ENCODE measurements around the gene DYNLRB1.

DYNLRB1 gene

GRCh38 chr20:34559311-34560140 lies 43.3 kb downstream of the DYNLRB1 start:
- DNase-seq: no peak

GRCh38 chr20:34560141-34560523 lies 43.9 kb downstream of the DYNLRB1 start:
- DNase-seq: no peak

- DNase-seq: no peak
These were observed 44.4 kb downstream of the DYNLRB1 start for GRCh38 chr20:34560614-34561013.

- no peak for DNase-seq
These were observed 45.4 kb downstream of the DYNLRB1 start for GRCh38 chr20:34561661-34562060.

GRCh38 chr20:34562641-34563040 lies 46.4 kb downstream of the DYNLRB1 start:
- no peak for DNase-seq

GRCh38 chr20:34564833-34565232 lies 48.6 kb downstream of the DYNLRB1 start:
- DNase-seq: no peak

GRCh38 chr20:34566978-34567891 lies 51.0 kb downstream of the DYNLRB1 start:
- no peak for DNase-seq

- no peak for DNase-seq
These were observed 52.0 kb downstream of the DYNLRB1 start for GRCh38 chr20:34567892-34568865.

GRCh38 chr20:34569598-34569997 lies 53.4 kb downstream of the DYNLRB1 start:
- no peak for DNase-seq

GRCh38 chr20:34570859-34571306 lies 54.7 kb downstream of the DYNLRB1 start:
- no peak for DNase-seq

GRCh38 chr20:34571753-34572152 lies 55.5 kb downstream of the DYNLRB1 start:
- DNase-seq: no peak

GRCh38 chr20:34573541-34574300 lies 57.5 kb downstream of the DYNLRB1 start:
- no peak for DNase-seq

- DNase-seq: no peak
These were observed 58.2 kb downstream of the DYNLRB1 start for GRCh38 chr20:34574426-34574825.

GRCh38 chr20:34574861-34575260 lies 58.6 kb downstream of the DYNLRB1 start:
- DNase-seq: no peak

- no peak for DNase-seq
These were observed 59.0 kb downstream of the DYNLRB1 start for GRCh38 chr20:34575271-34575670.

- no peak for DNase-seq
These were observed 59.5 kb downstream of the DYNLRB1 start for GRCh38 chr20:34575756-34576155.

- no peak for DNase-seq
These were observed 60.8 kb downstream of the DYNLRB1 start for GRCh38 chr20:34577061-34577460.

GRCh38 chr20:34578025-34578424 lies 61.8 kb downstream of the DYNLRB1 start:
- no peak for DNase-seq

GRCh38 chr20:34578521-34578920 lies 62.3 kb downstream of the DYNLRB1 start:
- peak; percentile 27 to 41 for DNase-seq

- peak; percentile 70 to 87 for DNase-seq
These were observed 63.2 kb downstream of the DYNLRB1 start for GRCh38 chr20:34579191-34579978.

Measured in cerebellar nuclear complex (tissue), 1 donor.